NCI-H82 (cell line): ENCODE results near the gene PAIP2.
"Not testable (repeated sequence)": the region's sequence is repeated elsewhere in the genome, so short reads cannot be mapped to it uniquely, and the experiment has no call there.

ENCODE experiments used
- DNase-seq: peaks from one replicate; lab custom pipeline; 2025; lab: John Stamatoyannopoulos, UW

Gene PAIP2, protein sequence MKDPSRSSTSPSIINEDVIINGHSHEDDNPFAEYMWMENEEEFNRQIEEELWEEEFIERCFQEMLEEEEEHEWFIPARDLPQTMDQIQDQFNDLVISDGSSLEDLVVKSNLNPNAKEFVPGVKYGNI

DNA sequence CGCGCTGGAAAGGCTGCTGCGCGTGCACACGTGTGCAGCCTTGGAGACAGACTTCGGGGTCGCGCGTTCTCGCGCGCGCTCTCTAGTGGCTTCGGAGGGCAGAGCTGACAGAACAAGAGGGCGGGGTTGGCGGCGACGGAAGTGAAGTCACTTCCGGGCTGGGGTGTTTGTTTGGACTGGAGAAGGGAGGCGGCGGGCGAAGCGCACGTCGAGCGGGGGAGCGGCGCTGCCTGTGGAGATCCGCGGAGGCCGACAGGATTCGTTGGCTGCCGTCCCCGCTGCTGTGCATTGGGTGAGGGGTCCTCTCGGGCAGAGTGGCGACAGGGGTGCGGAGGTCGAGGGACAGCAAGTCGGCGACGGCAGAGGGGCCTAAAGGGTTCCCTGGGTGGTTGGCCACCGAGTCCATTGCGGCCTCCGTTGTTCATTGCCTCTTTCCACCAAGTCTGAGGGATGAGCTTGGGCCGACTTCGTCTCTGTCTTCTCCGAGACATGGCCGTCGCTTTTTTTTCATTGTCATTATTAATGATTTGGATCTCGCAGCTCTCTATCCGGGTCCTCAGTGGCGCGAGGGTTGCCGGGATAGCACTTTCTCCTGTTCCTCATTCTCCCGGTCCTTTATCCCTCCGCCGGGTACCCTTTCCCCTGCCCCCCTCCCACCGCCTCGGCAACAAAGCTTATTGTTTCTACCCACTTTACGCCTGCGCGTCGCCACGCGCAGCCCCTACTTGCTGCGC is at the start of gene PAIP2:
TSS of gene PAIP2 (plus strand) at position 166 of the 734 bp plus-strand sequence. CDS start 21,931 bp downstream, outside the sequence.
- peak; percentile 98 for DNase-seq

DNA sequence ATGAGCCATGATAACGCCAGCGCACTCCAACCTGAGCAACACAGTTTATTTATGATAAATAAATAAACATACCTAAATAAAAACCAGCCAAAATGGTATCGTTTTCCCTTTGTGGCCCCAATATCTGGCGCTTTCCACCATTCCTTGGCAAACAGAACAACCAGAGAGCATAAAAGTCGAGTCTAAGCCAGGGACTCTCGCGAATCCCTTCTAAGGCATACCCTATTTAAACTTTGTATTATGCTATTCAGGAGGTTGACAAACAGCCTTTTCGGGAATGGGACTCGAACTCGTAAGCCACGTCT is 48.5 kb upstream of the PAIP2 start:
- DNase-seq: no peak

DNA sequence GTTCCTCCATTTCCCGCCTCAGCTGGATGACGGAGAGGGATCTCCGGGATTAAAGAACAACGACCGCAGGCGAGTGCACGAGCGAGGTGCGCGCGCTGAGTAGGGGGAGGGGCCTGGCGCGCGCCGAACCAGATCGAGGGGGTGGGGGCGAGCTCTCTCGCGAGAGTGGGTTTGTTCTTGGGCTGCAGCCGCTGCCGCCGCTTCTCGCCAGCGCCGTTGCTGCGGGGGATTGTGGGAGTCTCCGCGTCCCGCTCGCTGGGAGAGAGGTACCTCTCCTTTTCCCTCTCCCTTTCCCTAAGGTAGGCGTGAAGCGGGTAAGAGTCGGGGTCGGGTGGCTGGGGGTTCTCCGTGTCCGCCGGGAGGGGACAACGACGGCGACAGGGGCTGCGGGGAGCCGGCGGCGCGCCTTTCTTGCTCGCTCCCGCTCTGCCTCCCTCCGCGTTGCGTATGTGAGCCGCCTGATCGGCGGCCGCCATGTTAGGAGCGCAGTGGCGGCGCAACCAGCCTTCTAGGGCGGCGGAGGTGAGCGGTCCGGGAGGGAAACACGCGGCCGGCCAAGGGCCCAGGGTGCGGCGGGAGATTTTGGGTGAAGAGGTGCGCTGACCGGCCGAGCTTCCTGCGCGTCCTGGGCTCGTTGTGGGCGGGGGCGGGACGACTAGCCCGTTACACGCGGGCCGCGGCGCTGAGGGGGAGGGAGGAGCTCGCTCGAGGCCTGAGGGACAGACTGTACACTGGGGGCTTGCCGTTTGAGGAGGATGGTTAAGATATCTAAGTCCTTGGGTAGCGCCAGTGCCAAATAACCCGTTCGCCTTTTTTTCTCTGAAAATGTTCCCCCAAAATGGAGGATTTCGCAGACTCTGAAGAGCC is 47.9 kb upstream of the PAIP2 start, which contains the start of gene MATR3:
TSS of gene MATR3 (plus strand) at position 234 of the 867 bp plus-strand sequence. CDS start 13,676 bp downstream, outside the sequence.
- DNase-seq: peak; percentile 97

DNA sequence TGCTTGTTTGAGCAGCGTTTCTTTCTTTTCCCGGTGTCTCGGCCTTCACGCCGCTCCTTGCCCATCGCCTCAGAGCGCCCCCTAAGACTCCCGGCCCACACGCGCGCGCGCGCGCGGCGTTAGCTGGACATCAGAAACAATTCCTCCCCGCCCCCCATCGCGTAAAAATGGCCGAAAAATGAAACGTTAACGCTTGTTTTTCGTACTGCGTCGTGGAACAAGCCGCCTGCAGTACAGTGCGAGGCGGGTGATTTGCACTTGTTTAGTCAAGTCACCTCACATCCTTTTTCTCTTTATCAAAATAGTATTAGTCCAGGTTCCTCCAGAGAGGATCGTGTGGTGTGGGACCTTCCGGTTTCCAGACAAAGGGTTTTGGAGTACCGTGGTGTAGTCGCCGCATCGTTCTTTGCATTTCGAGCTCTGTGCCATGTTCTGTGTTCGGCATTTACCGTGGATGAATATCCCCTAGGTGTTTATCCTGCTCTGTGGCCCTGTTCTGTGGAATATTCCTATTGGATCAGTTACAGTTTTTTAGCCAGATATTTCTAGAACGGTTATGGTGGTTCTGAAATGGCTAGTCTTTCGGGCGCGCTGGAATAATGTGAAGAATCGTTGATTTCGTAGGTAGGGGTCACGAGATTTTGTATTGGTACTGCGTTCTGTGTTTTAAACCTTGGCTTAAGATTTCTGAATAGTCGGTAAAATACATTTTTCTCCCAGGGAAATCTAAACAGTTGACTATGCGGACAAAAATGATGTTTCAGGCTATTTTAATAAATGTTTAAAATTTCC is 47.1 kb upstream of the PAIP2 start:
- DNase-seq: peak; percentile 80

DNA sequence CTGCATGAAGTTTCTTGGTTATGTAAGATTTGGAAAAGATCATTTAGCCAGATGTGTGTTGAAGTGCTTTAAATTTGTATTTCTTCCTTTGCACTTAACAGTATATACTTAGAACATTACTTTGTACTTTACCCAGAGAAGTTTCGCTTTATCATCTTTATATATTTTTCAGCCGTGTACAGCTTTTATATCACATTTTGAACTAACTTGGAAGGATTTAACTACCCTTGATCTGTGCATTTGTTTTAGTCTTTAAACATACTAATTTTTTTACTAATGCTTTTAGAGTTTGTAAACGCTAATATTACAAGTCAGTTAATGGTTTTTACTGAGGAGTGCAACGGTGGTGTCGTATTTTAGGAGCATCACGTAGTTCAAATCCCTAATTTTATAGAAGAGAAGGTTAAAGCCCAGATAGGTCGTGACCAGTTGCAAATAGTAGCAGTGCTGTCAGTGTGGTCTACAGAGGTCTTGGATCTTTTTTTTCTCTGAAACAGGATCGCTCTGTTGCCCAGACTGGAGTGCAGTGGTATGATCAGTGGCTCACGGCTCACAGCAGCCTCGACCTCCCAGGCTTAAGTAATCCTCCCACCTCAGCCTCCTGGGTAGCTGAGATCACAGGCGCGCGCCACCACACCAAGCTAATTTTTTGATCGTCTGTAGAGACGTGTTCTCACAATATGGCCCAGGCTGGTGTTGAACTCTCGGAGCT is 46.2 kb upstream of the PAIP2 start:
- peak; percentile 40 for DNase-seq

DNA sequence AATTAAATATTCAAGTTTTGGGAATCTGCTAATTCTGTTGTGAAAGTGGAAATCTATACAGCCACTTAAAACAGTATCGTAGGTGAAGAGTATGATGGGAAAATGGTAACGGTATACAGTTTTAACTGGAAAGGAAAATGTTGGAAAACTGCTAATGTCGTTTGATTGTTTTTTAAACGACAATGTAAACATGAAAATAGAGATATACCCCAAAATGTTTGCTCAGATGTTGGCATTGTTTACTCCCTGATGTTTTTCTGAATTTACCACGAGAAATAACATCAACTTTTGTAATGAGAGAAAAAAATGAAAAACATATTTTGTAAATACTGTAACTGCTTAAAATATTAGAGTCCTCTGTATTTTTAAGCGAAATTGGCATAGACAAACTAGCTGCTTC is 45.5 kb upstream of the PAIP2 start:
- no peak for DNase-seq

DNA sequence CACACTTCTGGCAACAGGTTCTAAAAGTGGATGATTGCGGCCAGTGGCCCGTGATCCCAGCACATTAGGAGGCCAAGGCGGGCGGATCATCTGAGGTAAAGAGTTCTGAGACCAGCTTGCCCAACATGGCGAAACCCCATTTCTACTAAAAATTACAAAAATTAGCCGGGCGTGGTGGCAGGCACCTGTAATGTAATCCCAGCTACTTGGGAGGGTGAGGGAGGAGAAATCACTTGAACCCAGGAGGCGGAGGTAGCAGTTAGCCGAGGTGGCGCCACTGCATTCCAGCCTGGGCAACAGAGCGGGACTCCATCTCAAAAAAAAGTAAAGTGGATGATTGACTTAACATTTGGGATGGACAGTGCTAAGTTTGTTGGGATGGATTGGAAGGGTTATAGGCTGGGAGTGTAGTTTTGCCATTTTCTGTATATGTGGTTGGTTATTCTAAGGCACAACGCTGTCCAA is 44.8 kb upstream of the PAIP2 start:
- no peak for DNase-seq

DNA sequence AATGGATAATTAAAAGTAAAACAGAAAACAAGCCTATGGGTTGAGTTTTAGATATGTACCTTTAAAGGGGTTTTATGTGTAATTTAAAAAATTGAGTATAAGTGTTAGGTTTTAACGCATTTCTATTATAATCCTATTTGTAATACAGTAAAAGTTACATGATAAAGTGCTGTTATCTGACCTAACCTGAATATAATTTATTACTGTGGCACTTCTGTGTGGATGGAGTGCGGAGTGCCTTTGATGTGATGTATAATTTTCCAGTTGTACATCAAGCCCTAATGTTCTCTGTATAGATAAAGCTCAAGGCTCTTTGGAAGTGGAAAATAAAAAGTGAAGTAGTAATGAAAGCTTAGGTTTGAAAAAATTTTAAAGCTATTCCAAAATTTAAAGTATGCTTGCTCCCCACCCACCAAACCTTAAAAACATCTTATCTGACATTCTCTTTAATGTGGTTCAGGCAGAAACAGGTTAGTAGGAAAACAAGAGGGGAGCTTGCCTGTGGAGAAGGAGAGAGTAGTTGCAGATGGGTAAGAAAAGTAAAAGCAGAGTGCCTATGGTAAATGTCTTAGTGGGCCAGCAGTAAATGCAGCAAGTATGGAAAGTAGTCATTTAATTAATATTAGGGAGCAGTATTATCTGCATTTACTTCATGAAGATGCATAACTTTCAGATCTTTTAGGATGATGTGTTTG is 44.1 kb upstream of the PAIP2 start:
- no peak for DNase-seq

DNA sequence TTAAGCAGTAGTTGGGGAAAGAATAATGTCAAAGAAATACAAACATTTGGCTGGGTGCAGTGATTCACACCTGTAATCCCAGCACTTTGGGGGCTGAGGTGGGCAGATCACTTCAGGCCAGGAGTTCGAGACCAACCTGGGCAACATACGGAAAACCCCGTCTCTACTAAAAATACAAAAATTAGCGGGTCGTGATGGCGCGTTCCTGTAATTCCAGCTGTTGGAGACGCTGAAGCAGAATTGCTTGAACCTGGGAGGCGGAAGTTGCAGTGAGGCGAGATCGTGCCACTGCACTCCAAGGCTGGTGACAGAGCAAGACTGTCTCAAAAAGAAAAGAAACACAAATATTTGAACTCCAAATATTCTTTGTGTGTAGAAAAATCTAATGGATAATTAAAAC is 43.4 kb upstream of the PAIP2 start:
- DNase-seq: no peak

DNA sequence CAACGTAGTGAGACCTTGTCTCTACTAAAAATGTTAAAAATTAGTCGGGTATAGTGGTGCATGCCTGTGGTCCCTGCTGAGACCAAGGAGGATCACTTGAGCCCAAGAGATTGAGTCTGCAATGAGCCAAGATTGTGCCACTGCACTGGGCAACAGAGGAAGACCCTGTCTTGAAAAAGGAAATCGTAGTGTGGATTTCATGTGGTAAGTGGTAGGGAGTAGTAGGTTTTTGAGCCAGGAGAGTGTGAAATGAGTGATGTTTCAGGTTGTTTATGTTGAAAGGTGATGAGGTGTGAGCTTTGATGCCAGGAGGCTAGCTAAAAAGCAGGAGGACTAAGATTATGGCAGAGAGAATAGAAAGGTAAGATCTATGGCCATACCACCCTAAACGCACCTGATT is 42.2 kb upstream of the PAIP2 start:
- DNase-seq: no peak

DNA sequence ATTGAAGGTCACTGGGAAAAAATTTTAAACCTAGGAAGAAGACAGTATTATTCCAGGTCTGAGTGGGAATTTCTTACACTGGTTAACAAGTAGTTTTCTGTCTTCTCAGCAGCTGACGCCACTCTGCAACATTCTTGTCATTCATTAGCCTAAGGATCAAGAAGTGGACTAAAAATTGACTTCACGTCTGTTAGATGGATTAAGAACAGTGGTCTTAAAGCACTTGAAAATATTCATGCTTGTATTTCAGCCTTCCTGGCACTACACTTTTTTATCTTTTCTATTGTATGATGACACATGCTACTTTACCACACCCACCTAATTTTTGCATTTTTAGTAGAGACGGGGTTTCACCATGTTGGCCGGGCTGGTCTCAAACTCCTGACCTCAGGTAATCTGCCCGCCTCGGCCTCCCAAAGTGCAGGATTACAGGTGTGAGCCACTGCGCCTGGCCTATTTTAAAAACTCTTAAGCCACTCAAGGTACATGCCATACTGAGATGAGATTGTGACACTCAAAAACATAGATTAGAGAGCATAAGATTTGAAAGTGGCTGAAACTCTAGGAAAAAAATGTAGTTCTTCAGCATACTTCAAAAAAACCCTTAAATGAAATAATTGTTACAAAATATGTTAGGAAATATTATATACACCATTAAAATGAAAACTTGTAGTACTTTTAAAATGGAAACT is 39.7 kb upstream of the PAIP2 start:
- no peak for DNase-seq

DNA sequence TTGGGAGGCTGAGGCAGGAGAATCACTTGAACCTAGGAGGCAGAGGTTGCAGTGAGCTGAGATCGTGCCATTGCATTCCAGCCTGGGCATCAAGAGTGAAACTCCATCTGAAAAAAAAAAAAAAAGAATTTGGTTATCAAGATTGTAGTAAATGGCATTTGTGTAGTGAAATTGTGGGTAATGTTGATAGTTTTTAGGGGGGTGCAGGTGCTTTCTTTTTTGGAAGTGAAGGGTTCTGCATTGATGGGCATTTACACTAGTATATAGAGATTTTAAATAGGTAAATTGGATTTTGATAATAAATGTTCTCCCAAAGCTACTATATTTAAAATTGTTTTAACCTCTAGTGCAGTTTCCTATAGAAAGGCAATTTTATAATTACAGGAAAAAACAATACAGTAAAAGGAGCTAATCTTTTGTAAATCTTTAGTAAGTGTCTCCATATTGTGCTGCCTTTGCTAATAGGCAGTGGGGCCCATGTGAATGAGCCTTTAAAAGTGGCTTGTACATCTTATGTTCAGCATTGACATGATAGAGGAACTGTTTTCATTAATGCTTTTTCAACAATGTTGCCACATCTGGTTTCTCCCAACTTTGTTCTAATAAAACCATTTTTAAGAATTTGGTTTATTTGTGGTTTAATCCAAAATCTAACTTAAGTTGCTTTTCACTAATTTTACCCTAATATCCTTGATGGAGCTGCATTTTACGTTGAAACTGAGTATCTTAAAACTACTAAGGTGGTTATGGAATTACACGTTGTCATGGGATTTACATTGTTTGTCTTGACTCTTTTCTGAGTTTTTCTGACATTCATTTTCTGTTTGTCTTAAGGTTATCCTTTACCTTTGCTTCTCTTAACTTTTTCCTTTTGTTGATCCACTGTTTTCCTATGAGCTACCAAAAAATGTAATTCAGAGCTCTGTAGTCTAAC is 37.0 kb upstream of the PAIP2 start:
- no peak for DNase-seq

DNA sequence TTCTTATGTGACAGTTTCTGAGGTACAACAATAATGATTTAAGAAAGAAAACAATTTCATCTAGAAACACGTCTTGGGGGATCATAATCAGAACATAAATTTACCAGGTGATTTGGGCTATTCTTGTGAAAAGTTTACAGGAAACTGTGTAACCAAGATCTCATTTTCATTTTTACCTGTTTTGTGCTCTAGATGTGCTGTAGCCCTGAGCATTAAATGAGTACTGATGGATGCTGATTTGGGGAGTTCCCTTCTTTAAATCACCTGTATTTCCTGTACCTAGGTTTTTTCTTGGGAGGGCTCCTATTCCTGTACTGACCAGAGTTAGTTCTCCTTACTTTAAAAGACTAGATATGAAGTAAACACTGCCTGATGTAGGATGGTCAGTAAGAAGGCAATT is 35.5 kb upstream of the PAIP2 start:
- no peak for DNase-seq

DNA sequence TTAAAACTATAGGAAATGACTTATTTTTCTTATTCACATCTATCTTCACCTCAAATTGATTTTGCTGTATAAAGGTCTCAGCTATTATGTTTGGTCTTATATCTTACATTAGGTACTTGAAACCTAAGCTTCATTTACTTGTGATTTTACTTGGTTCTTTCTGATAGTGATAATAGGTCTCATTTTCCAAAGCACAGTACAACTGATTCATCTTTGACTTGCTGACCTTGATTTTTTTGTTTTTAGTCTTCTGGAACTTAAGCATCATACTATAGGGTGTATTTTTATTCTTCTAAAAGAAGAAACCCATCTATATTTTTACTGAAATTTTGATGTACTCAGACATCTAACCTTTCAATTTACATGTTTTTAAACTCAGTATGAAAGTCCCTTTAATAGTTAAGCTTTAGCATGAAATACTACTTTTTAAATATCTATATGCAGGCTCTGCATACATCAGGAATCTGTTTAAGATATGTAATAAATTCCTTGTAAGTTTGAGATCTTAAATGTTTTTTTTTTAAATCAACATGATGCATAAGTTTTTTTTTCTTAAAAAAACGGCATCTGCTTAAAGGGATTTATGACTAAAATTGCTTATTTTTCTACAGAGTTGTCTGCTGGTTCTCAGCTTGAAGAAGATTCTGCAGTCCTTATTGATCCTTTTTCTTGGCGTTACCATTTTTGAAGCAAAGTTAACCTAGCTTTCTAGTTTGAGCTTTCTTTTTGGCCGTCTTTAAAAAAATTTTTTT is 34.9 kb upstream of the PAIP2 start:
- DNase-seq: no peak

DNA sequence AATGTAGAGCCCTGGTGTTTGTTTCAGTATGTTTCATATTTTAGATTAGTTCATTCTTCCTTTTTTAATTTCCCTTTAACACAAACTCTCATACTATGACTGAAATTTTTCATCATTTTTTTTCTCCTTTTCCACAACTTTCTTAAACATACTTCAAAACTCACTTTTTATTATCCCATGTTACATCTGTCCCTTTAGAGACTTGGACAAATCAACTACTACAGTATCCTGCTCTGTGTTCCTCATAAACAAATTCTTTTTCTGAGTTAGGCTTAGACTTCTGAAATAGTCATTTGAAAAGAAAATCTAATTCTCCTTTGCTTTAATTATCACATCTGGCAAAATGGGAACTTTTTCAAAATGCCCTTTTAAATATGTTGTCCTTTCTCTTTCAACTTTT is 32.9 kb upstream of the PAIP2 start:
- DNase-seq: no peak

DNA sequence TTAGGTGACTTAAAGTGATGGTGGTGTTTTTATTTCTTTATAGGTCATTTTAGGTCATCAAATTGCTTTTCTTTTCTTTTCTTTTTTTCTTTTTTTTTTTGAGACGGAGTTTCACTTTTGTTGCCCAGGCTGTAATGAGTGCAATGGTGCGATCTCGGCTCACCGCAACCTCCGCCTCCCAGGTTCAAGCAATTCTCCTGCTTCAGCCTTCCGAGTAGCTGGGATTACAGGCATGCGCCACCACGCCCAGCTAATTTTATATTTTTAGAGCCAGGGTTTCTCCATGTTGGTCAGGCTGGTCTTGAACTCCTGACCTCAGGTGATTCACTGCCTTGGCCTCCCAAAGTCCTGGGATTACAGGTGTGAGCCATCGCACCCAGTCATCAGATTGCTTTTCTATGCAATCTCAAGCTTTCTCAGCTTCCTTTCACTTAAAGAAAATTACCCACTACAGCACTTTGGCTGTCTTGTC is 30.9 kb upstream of the PAIP2 start:
- not testable (repeated sequence) for DNase-seq

DNA sequence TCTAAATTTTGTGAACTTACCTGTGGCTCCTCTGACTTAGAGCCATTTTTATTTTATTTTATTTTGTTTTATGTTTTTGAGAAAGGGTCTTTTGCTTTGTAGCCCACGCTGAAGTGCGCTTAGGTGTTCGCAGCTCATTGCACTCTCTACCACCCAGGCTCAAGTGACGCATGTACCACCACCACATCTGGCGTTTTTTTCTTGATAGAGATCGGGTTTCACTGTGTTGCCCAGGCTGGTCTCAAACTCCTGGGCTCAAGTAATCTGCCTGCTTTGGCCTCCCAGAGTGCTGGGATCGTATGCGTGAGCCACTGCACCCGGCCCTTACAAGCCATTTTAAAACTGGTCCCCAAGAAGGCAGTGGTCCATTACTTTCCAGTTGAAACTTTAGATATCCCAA is 29.6 kb upstream of the PAIP2 start:
- DNase-seq: peak; percentile 68

DNA sequence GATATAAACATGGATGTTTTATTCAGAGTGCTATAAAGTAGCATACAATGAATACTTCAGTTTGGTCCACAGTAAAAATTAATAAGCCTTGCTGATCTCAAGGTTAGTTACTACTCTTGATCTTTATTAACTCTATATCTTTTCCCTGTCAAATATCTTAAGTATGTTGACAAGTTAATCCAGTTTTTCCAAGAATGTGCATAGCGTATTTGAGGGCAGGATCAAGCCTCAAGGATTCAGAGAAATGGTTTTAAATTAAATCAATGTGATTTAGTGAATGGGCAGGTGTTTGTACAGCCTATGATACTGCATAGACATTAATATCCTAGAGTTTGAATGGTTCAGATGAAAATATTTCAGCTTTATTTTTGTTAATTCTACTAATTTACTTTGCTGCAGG is 27.4 kb upstream of the PAIP2 start:
- no peak for DNase-seq
